Skeletal muscle tissue (tissue), 4 donors: ENCODE results near the gene RIPK3. TPM values are rescaled to one million over a fixed set of nuclear protein-coding genes. Genes with fewer than 3 reads are reported as not detected.

Experiments used
- H3K27ac ChIP-seq: one replicate; pipeline ENCODE4 v1.7.0; 2013; ENCODE audit warnings: mild to moderate bottlenecking, low read depth, low read length, inconsistent platforms
- H3K27me3 ChIP-seq, 3 donors: one replicate each; pipeline ENCODE4 v1.7.0; 2013; ENCODE audit warnings: low read length in 3 of 3; ENCODE audit not compliant: control insufficient read depth in 3 of 3, insufficient read depth in 3 of 3
- H3K36me3 ChIP-seq, 3 donors: one replicate each; pipeline ENCODE4 v1.7.0; 2013; ENCODE audit warnings: low read length in 3 of 3; ENCODE audit not compliant: control insufficient read depth in 3 of 3, insufficient read depth in 3 of 3
- H3K4me1 ChIP-seq, 3 donors: one replicate each; pipeline ENCODE4 v1.7.0; 2013; ENCODE audit warnings: low read length in 3 of 3, mild to moderate bottlenecking in 3 of 3; ENCODE audit not compliant: control insufficient read depth in 3 of 3, insufficient read depth in 3 of 3
- H3K4me3 ChIP-seq, 3 donors: one replicate each; pipeline ENCODE4 v1.7.0; 2013; ENCODE audit warnings: low read length in 3 of 3
- H3K9ac ChIP-seq, 3 donors: one replicate each; pipeline ENCODE4 v1.7.0; 2013; ENCODE audit warnings: low read length in 3 of 3, mild to moderate bottlenecking in 3 of 3, moderate library complexity in 2 of 3, low read depth in 1 of 3
- H3K9me3 ChIP-seq, 3 donors: one replicate each; pipeline ENCODE4 v1.7.0; 2013; ENCODE audit warnings: low read length in 3 of 3; ENCODE audit not compliant: control insufficient read depth in 3 of 3
- total RNA-seq: library from RNA; depleted of rRNA; stranded (reverse); fragments of >200 nt; gene quantifications from one replicate; pipeline ENCODE4 v1.2.3, GENCODE V29; 2014
- donor health status: Osteomylitis.

RIPK3 gene
- total RNA-seq, 1 donor from 2014 or later: 1.6 TPM

DNA sequence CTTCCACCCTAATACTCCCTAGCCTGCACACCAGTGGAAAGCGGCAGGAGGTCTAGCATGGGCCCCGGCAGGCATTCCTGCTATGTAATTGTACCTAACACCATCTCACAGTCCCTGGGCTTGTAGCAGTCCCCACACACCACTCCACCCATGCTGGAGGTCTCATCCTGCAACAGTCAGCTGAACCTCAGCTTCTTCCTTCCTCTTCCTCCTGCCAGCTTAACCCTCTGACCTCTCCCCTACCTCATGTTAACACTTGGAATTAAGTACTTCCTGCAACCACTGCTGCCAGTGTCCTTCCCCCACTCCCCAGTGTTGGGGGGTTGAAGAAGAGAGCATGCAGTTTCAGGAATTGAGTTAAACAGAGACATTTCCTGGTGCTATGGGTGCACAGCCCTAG lies 12.5 kb downstream of the RIPK3 start:
- H3K9ac ChIP-seq: no peak overlapping the region
- H3K4me3 ChIP-seq: no peak overlapping the region
- H3K27me3 ChIP-seq: peaks cover 4 to 20% (median 17%) of the 10 kb centered on the region in 3 donors
- H3K9me3 ChIP-seq: no peaks in the 10 kb centered on the region
- H3K27ac ChIP-seq: no peak overlapping the region
- peaks cover 0 to 6% (median 5%) of the 10 kb centered on the region in 3 donors for H3K36me3 ChIP-seq
- peaks cover 4 to 24% (median 6%) of the 10 kb centered on the region in 3 donors for H3K4me1 ChIP-seq

DNA sequence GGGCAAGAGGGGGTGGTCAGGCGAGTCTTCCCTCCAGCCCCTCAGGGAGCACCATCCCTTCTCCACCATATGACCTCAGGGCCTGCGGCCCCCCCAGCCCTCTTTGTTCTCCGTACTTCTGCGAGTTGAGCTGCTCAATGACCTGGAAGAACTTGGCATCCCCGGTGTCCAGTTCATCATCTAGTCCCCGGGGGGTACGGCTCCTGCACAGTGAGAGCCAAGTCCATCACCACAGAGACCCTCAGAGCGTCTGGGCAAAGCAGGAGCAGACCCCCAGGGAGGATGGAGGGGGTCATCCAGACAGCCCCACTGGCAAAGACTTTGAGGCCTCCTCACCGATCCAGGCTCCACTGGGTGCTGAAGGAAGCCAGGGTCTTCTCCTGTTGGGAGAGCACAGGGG lies 13.8 kb downstream of the RIPK3 start:
- H3K4me3 ChIP-seq: no peak overlapping the region
- peaks cover 0 to 17% (median 0%) of the 10 kb centered on the region in 3 donors for H3K4me1 ChIP-seq
- H3K27me3 ChIP-seq: peaks cover 2 to 7% (median 4%) of the 10 kb centered on the region in 3 donors
- peaks cover 0 to 6% (median 5%) of the 10 kb centered on the region in 3 donors for H3K36me3 ChIP-seq
- H3K9ac ChIP-seq: no peak overlapping the region
- H3K9me3 ChIP-seq: no peaks in the 10 kb centered on the region
- H3K27ac ChIP-seq: no peak overlapping the region

DNA sequence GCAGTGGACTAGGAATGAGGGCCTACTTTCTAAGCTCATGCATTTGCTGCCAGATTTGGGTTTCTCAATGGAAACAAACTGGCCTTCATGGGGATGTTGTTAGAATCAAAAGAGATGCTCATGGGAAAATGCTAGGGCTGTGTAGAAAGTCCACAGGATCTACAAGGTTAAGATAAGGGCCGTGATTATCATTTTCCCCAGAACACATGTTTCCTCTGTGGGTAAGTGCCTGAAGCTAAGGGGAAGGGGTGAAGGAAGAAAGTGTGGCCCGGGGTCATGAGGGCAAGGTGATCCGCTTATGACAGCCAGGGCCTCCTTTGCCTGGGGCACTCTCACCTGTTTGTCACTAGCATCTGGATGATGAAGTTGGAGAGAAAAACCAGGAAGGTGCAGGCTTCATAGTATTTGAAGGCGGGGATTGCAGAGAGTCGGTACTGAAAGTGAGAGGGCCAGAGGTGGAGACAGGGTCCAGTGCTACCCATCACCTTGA lies 14.7 kb downstream of the RIPK3 start:
- H3K9me3 ChIP-seq: no peaks in the 10 kb centered on the region
- peaks cover 0 to 17% (median 0%) of the 10 kb centered on the region in 3 donors for H3K4me1 ChIP-seq
- no peak overlapping the region for H3K9ac ChIP-seq
- peaks cover 0 to 6% (median 0%) of the 10 kb centered on the region in 3 donors for H3K27me3 ChIP-seq
- peaks cover 0 to 6% (median 5%) of the 10 kb centered on the region in 3 donors for H3K36me3 ChIP-seq
- no peak overlapping the region for H3K27ac ChIP-seq
- no peak overlapping the region for H3K4me3 ChIP-seq

DNA sequence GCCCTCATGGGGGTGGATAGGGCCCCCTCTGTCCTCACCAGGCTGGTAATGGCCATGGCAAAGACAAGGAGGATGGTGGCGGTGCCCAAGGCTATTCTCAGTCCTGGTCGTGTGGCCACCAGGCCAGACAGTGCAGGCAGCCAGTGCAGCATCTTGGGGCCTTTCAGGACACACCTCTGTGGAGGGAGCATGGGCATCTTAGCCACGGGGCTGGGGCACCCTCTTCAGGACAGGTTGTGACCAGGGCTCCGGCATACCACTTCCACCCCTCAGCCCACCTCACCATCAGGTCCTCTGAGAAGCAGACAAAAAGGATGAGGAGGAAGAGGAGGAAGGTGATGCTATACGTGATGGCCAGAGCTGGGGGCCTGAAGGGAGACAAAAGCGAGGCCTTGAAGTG lies 15.8 kb downstream of the RIPK3 start:
- H3K9ac ChIP-seq: no peak overlapping the region
- H3K4me3 ChIP-seq: no peak overlapping the region
- no peaks in the 10 kb centered on the region for H3K9me3 ChIP-seq
- H3K36me3 ChIP-seq: peaks cover 0 to 7% (median 5%) of the 10 kb centered on the region in 3 donors
- peaks cover 0 to 7% (median 0%) of the 10 kb centered on the region in 3 donors for H3K4me1 ChIP-seq
- no peak overlapping the region for H3K27ac ChIP-seq
- peaks cover 8 to 10% (median 9%) of the 10 kb centered on the region in 3 donors for H3K27me3 ChIP-seq

DNA sequence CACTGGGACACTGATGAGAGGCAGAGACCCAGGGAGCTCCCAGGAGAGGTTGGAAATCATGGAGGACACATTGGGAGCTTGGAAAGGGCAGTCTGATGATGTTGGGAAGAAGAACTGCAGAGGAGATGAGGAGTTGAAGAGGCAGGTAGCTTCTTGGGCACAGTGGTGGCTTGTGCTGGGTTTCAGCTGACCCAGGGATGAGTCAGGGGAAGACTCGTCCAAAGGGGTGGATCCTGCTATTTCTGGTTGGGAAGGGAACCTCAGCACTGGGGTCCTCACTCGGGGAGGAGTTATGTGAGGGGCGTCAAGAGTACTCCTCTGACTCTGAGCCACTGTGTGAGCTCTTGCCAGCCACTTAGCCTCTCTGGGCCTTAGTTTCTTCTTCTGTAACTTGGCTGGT lies 16.4 kb downstream of the RIPK3 start:
- Histone ChIP-seq H3K36me3 (peaks cover 0 to 8% (median 7%) of the 10 kb centered on the region in 3 donors), H3K9ac (no peak overlapping the region), H3K4me1 (peaks cover 0 to 4% (median 0%) of the 10 kb centered on the region in 3 donors), H3K9me3 (no peaks in the 10 kb centered on the region), H3K4me3 (no peak overlapping the region), H3K27ac (no peak overlapping the region), H3K27me3 (peaks cover 13 to 16% (median 15%) of the 10 kb centered on the region in 3 donors)

DNA sequence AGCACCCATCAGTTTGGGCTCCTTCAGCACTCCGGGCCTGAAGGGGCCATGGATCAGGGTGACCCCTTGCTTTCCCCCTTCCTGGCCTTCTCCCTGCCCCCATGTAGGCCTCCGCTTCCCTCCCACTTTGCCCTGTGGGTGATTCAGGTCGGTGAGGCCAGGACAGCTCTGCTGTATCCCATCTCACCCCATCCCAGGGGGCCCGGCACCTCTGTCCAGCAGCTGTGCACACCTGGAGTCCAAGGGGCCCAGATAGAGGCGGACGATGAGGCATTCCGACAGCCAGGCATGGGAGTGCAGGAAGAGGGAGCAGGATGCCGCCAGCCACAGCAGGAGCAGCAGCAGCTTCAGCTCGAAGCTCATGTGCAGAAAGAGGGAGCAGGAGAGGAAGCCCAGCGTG lies 17.1 kb downstream of the RIPK3 start:
- Histone ChIP-seq H3K4me1 (peaks cover 0 to 4% (median 0%) of the 10 kb centered on the region in 3 donors), H3K36me3 (peaks cover 0 to 8% (median 7%) of the 10 kb centered on the region in 3 donors), H3K4me3 (no peak overlapping the region), H3K27ac (no peak overlapping the region), H3K9me3 (no peaks in the 10 kb centered on the region), H3K27me3 (peaks cover 19 to 20% (median 20%) of the 10 kb centered on the region in 3 donors), H3K9ac (no peak overlapping the region)

DNA sequence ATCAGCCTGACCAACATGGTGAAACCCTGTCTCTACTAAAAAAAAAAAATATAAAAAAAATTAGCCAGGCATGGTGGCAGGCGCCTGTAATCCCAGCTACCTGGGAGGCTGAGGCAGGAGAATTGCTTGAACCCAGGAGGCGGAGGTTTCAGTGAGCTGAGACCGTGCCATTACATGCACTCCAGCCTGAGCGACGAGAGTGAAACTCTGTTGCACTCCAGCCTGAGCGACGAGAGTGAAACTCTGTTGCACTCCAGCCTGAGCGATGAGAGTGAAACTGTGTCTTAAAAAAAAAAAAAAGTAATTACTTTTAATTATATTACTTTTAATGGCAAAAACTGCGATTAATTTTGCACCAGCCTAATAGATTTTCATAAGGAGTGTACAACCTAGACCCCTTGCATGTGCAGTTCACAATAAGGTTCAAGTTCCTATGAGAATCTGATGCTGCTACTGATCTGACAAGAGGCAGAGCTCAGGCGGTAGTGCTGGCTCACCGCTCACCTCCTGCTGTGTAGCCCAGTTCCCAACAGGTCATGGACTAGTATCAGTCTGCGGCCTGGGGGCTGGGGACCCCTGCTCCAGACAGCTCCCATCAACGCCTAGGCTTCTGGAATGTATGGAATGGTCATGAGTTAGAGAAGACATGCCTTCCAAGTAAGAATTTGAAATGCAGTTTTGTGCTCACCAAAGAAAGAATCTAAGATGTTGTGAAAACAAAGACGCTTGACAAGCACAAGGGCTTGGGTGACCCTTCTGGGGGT lies 18.4 kb downstream of the RIPK3 start:
- no peak overlapping the region for H3K27ac ChIP-seq
- H3K9me3 ChIP-seq: no peaks in the 10 kb centered on the region
- H3K4me1 ChIP-seq: peaks cover 0 to 4% (median 3%) of the 10 kb centered on the region in 3 donors
- H3K27me3 ChIP-seq: peaks cover 23 to 32% (median 31%) of the 10 kb centered on the region in 3 donors
- peaks cover 0 to 8% (median 7%) of the 10 kb centered on the region in 3 donors for H3K36me3 ChIP-seq
- no peak overlapping the region for H3K4me3 ChIP-seq
- H3K9ac ChIP-seq: no peak overlapping the region

DNA sequence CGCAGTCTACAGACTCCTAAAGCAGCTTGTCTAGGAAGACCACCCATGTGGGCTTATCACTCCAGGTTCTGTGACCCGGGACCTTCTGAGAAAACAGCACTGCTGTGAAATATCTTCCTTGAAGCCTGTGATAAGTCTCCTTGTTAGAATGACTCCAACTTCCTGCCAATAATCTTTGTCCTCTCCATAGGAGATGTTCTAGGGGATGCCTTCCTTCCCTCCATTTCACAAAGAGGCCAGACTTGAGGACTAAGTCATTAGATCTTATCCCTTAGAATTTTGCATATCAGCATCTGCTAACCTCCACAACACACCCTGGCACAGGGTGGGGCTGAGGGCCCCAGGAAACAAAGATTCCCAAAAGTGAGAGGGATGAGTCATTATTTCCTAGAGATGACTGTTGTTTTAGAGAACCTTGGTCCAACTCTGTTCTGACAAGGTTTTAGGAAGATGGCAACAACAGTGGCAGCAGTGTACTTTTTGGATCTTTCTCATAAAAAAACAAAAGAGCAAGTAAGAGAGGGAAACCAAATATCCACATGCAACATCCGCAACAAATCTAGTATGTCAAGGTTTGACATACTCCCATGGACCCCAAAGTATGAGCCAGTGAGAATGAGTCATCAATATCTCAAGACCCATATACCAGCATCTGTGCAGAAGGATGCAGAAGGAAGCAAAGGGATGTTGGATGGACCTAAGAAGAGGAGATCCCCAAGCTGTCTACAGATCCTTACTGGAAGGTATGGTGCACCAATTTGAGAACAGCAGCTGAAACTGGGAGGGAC lies 22.5 kb downstream of the RIPK3 start:
- peaks cover 0 to 3% (median 2%) of the 10 kb centered on the region in 3 donors for H3K36me3 ChIP-seq
- H3K4me3 ChIP-seq: no peak overlapping the region
- H3K27ac ChIP-seq: no peak overlapping the region
- H3K27me3 ChIP-seq: peaks cover 24 to 50% (median 46%) of the 10 kb centered on the region in 3 donors
- H3K4me1 ChIP-seq: peaks cover 20 to 41% (median 27%) of the 10 kb centered on the region in 3 donors
- peaks cover 0 to 2% (median 0%) of the 10 kb centered on the region in 3 donors for H3K9me3 ChIP-seq
- no peak overlapping the region for H3K9ac ChIP-seq

DNA sequence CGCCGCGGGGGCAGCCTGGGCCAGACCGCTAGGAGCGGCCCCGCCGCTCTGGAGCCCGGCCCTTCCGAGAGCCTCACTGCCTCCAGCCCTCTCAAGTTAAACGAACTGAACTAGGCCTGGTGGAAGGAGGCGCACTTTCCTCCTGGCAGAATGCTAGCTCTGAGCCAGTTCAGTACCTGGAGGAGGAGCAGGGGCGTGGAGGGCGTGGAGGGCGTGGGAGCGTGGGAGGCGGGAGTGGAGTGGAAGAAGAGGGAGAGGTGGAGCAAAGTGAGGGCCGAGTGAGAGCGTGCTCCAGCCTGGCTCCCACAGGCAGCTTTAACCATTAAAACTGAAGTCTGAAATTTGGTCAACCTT lies 23.2 kb downstream of the RIPK3 start:
- Histone ChIP-seq H3K27ac (no peak overlapping the region), H3K4me3 (peak overlapping the region in 1 of 3 donors; percentile 58), H3K27me3 (peaks cover 24 to 50% (median 46%) of the 10 kb centered on the region in 3 donors)

More for the DNA sequence above, 23.2 kb downstream of the RIPK3 start:
- Histone ChIP-seq H3K4me1 (peaks cover 26 to 48% (median 30%) of the 10 kb centered on the region in 3 donors), H3K9ac (peak overlapping the region in 1 of 3 donors; percentile 45), H3K36me3 (peaks cover 0 to 3% (median 2%) of the 10 kb centered on the region in 3 donors), H3K9me3 (peaks cover 0 to 2% (median 0%) of the 10 kb centered on the region in 3 donors)
